SU-DHL-6 (cell line): ENCODE results near the gene GDF7.

Source experiments
- H2AFZ ChIP-seq: fragments of 200-600 bp; sonication (generic); 2 replicates; pipeline ENCODE4 v1.6.1; 2014; ENCODE audit warnings: low read depth, mild to moderate bottlenecking, moderate library complexity, mixed read lengths, antibody characterized with exemption, low read length; ENCODE audit not compliant: severe bottlenecking
- H3F3A ChIP-seq: fragments of 200-600 bp; shearing (Covaris generic); 2 replicates; pipeline ENCODE4 v1.6.0; 2016; ENCODE audit warnings: antibody characterized with exemption, mild to moderate bottlenecking; ENCODE audit not compliant: insufficient read depth
- H3K27ac ChIP-seq: fragments of 200-600 bp; sonication (generic); 2 replicates; pipeline ENCODE4 v1.5.1; 2016; ENCODE audit warnings: low read depth, mild to moderate bottlenecking, low read length, moderate library complexity, mixed read lengths
- H3K27me3 ChIP-seq: fragments of 200-600 bp; sonication (generic), shearing (Covaris generic); 2 replicates; pipeline ENCODE4 v1.6.0; 2014; ENCODE audit warnings: mild to moderate bottlenecking, low read length
- H3K36me3 ChIP-seq: fragments of 200-600 bp; sonication (generic); 2 replicates; pipeline ENCODE4 v1.6.1; 2014; ENCODE audit warnings: mild to moderate bottlenecking, low read length, mixed read lengths
- H3K4me2 ChIP-seq: fragments of 300-600, 200-600 bp; shearing (Covaris generic), sonication (generic); 2 replicates; pipeline ENCODE4 v1.6.0; 2014; ENCODE audit warnings: low read length, low read depth, mild to moderate bottlenecking; ENCODE audit not compliant: poor library complexity, severe bottlenecking
- H3K4me3 ChIP-seq: fragments of 200-600 bp; sonication (generic); 2 replicates; pipeline ENCODE4 v1.5.1; 2014; ENCODE audit warnings: antibody characterized with exemption, low read length, mild to moderate bottlenecking, mixed read lengths; ENCODE audit not compliant: insufficient read depth, poor library complexity, severe bottlenecking
- H3K79me2 ChIP-seq: fragments of 200-600 bp; sonication (generic); 2 replicates; pipeline ENCODE4 v1.6.1; 2014; ENCODE audit warnings: mild to moderate bottlenecking, low read length, moderate library complexity; ENCODE audit not compliant: insufficient read depth
- H3K9ac ChIP-seq: fragments of 200-600 bp; sonication (generic); 2 replicates; pipeline ENCODE4 v1.7.0; 2014; ENCODE audit warnings: mild to moderate bottlenecking, low read length
- H3K9me2 ChIP-seq: fragments of 200-600 bp; sonication (generic); replicated peaks from 2 replicates; pipeline ENCODE4 v1.6.1; 2014; ENCODE audit warnings: low read length; ENCODE audit not compliant: insufficient read depth
- H3K9me3 ChIP-seq: fragments of 200-600 bp; sonication (generic); 2 replicates; pipeline ENCODE4 v1.6.1; 2014; ENCODE audit warnings: low read length, mixed read lengths; ENCODE audit not compliant: insufficient read depth
- H4K20me1 ChIP-seq: fragments of 200-600 bp; sonication (generic); 2 replicates; pipeline ENCODE4 v1.6.1; 2014; ENCODE audit warnings: low read depth, mild to moderate bottlenecking, antibody characterized with exemption, low read length, moderate library complexity, mixed read lengths
- CTCF ChIP-seq: fragments of 200-600 bp; sonication (generic); IDR thresholded peaks from one replicate; pipeline ENCODE4 v1.5.1; 2017; ENCODE audit warnings: antibody characterized with exemption, mild to moderate bottlenecking, low read length, moderate library complexity; ENCODE audit not compliant: insufficient read depth, poor library complexity, severe bottlenecking
- EZH2phosphoT487 ChIP-seq: fragments of 200-600 bp; sonication (generic), shearing (Covaris generic); conservative IDR thresholded peaks from 2 replicates; pipeline ENCODE4 v1.6.1; 2018; ENCODE audit warnings: mild to moderate bottlenecking, antibody characterized with exemption, low read length, moderate library complexity, mixed read lengths

Gene GDF7

DNA sequence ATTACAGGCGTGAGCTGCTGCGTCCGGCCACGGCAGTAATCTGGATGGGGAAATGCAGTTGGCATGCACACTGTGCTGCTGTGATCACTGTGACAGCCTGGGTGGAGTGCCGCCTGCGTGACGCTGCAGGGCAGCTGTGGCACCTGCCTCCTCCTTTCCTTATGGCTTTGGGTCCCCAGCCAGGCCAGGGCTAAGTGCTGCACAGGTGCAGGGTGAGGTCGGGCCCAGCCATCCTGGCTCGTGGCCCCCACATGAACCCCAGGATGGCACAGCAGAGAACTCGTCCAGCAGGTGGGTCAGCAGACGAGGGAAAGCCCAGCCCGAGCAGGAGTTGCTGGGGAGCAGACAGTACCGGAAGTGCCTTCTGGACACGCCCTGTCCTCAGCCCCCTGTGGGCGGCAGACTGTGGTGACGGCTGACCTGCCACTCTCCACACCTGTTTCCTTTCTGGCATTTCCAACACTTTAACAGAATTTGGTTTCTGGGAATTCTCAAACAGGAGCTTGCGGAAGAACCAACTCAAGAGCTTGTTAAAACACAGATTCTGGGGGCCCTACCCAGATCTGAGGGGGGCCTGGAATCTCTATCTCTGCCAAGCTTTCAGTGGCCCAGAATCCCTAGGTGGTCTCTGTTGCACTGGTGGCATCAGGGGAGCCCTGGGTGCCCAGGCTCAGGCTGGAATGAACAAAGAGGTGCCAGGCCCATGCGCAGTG lies 33.0 kb upstream of the GDF7 start:
- Histone ChIP-seq H3K9me2 (no peaks in the 10 kb centered on the region), H3F3A (no peaks in the 10 kb centered on the region), H3K27ac (no peak overlapping the region), H3K9me3 (no peaks in the 10 kb centered on the region), H4K20me1 (no peaks in the 10 kb centered on the region), H3K36me3 (no peaks in the 10 kb centered on the region), H3K79me2 (no peaks in the 10 kb centered on the region), H3K9ac (no peak overlapping the region), H3K27me3 (no peaks in the 10 kb centered on the region), H3K4me2 (no peak overlapping the region), H3K4me3 (no peak overlapping the region), H2AFZ (no peak overlapping the region)
- TF ChIP-seq EZH2phosphoT487 (no peak), CTCF (no peak)

- Histone ChIP-seq H3K27ac (no peak overlapping the region), H3K27me3 (no peaks in the 10 kb centered on the region), H4K20me1 (no peaks in the 10 kb centered on the region), H2AFZ (no peak overlapping the region), H3K9me2 (no peaks in the 10 kb centered on the region), H3K4me2 (no peak overlapping the region), H3K36me3 (no peaks in the 10 kb centered on the region), H3F3A (no peaks in the 10 kb centered on the region), H3K79me2 (no peaks in the 10 kb centered on the region), H3K4me3 (no peak overlapping the region), H3K9me3 (no peaks in the 10 kb centered on the region), H3K9ac (no peak overlapping the region)
- TF ChIP-seq CTCF (no peak), EZH2phosphoT487 (no peak)
Measured at GRCh38 chr2:20634507-20635112, 32.3 kb upstream of the GDF7 start.

DNA sequence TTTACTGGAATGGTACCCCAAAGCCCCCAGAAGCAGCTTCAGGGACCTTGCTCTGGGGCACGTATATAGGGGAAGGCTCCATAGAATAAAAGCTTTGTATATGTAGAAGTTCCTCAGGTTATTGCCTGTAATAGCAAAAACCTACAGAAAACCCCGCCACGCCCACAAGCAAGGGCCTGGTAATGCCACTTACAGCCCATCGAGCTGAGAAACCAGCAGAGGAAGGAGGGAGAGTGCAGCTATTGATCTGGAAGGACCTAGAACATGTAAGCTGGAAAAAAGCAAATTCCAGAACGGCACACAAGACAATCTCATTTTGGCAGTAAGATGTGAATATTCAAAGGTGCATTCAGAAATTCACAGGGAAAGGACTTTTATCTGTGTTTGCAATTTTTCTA lies 31.8 kb upstream of the GDF7 start:
- Histone ChIP-seq H3K4me3 (no peak overlapping the region), H3K27ac (no peak overlapping the region), H3K27me3 (no peaks in the 10 kb centered on the region), H3F3A (no peaks in the 10 kb centered on the region), H3K9ac (no peak overlapping the region), H4K20me1 (no peaks in the 10 kb centered on the region), H3K36me3 (no peaks in the 10 kb centered on the region), H3K9me3 (no peaks in the 10 kb centered on the region), H3K79me2 (no peaks in the 10 kb centered on the region), H3K9me2 (no peaks in the 10 kb centered on the region), H3K4me2 (no peak overlapping the region), H2AFZ (no peak overlapping the region)
- no peak for TF ChIP-seq CTCF
- TF ChIP-seq EZH2phosphoT487, result no peak
